ENCODE data around the gene ROCK1. TPM values are rescaled to one million over a fixed set of nuclear protein-coding genes. Genes with fewer than 3 reads are reported as not detected.
A peak's percentile ranks its signal among the peaks of the same experiment; 100 is the strongest.

The ROCK1 gene
- total and polyA plus RNA-seq, 9 of the 15 experiments (the other 6 are each of a cell fraction or from before 2014, with no cell fraction given) = 7.4 to 28.6 (median 17.7) TPM

DNA sequence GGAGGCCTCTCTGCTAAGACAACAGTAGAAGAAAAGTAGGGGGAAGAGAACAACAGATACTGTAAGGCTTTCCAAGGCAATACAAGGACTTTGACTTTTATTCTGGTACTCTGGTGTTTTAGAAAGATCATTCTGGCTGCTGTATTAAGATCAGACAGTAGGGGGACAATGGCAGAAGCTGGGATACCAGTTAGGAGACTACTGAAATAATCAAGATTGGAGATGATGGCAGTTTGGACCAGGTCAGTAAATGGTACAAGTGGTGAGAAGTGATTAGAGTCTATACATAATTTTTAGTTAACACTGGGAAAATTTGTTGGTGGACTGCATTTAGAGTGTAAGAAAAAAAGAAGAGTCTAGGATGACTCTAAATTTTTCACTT is 139.7 kb downstream of the ROCK1 start:
- Histone ChIP-seq H3K4me3 (no peak overlapping the region), H3K9me1 (ENCODE audit: control insufficient read depth, insufficient read depth, low read length) (no peaks in the 10 kb centered on the region), H3K27ac (ENCODE audit: extremely low read depth, low read depth, low read length) (no peak overlapping the region), H3K4me2 (ENCODE audit: insufficient read depth, low read length) (no peak overlapping the region), H4K20me1 (replicated peaks; ENCODE audit: control insufficient read depth, insufficient read depth, low read length) (no peaks in the 10 kb centered on the region; the same call in 1 of the 2 replicates), H3K9me3 (replicated peaks; ENCODE audit: control insufficient read depth, insufficient read depth, low read depth, low read length) (no peaks in the 10 kb centered on the region), H3K79me2 (ENCODE audit: control insufficient read depth, insufficient read depth, low read length) (no peaks in the 10 kb centered on the region), H3K36me3 (ENCODE audit: control insufficient read depth, insufficient read depth, low read length) (peaks cover 10% of the 10 kb centered on the region; the same call in 2 of the 3 replicates), H3K4me1 (replicated peaks in 1 of 2; ENCODE audit: control insufficient read depth in 2 of 2, insufficient read depth in 2 of 2, low read length in 2 of 2) (no peaks in the 10 kb centered on the region), H3K27me3 (ENCODE audit: control insufficient read depth in 2 of 2, insufficient read depth in 2 of 2, low read length in 2 of 2) (no peaks in the 10 kb centered on the region), H2AFZ (ENCODE audit: low read depth, low read length) (no peak overlapping the region), H3K9ac (ENCODE audit: insufficient read depth in 1 of 2, low read depth in 2 of 2, low read length in 2 of 2) (no peak overlapping the region)
- POLR2A ChIA-PET = no interaction called here
- BruUV-seq (replicated peaks) = no TSS peak
- intact Hi-C loops (cut with micrococcal nuclease) (loop anchor here (10.0 kb wide), 2 partner anchors 163 to 213 kb away; no protein-coding TSS in a partner anchor), in situ Hi-C loops (cut with MboI) (no loop called here)
- ATAC-seq (peak; percentile 80), DNase-seq (ENCODE audit: extremely low read depth in 1 of 4, low spot score in 3 of 4) (peak; percentile 15 to 25 (median 22)), FAIRE-seq (no peak)
- CTCF ChIA-PET (ENCODE audit: low intra/inter-chr PET ratio) = no interaction called here
- TF ChIP-seq, protein P1, sequence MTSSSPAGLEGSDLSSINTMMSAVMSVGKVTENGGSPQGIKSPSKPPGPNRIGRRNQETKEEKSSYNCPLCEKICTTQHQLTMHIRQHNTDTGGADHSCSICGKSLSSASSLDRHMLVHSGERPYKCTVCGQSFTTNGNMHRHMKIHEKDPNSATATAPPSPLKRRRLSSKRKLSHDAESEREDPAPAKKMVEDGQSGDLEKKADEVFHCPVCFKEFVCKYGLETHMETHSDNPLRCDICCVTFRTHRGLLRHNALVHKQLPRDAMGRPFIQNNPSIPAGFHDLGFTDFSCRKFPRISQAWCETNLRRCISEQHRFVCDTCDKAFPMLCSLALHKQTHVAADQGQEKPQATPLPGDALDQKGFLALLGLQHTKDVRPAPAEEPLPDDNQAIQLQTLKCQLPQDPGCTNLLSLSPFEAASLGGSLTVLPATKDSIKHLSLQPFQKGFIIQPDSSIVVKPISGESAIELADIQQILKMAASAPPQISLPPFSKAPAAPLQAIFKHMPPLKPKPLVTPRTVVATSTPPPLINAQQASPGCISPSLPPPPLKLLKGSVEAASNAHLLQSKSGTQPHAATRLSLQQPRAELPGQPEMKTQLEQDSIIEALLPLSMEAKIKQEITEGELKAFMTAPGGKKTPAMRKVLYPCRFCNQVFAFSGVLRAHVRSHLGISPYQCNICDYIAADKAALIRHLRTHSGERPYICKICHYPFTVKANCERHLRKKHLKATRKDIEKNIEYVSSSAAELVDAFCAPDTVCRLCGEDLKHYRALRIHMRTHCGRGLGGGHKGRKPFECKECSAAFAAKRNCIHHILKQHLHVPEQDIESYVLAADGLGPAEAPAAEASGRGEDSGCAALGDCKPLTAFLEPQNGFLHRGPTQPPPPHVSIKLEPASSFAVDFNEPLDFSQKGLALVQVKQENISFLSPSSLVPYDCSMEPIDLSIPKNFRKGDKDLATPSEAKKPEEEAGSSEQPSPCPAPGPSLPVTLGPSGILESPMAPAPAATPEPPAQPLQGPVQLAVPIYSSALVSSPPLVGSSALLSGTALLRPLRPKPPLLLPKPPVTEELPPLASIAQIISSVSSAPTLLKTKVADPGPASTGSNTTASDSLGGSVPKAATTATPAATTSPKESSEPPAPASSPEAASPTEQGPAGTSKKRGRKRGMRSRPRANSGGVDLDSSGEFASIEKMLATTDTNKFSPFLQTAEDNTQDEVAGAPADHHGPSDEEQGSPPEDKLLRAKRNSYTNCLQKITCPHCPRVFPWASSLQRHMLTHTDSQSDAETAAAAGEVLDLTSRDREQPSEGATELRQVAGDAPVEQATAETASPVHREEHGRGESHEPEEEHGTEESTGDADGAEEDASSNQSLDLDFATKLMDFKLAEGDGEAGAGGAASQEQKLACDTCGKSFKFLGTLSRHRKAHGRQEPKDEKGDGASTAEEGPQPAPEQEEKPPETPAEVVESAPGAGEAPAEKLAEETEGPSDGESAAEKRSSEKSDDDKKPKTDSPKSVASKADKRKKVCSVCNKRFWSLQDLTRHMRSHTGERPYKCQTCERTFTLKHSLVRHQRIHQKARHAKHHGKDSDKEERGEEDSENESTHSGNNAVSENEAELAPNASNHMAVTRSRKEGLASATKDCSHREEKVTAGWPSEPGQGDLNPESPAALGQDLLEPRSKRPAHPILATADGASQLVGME (CRISPR knock-in tag; IDR thresholded peaks at IDR 0.05) = no peak
- TF ChIP-seq HLTF (IDR thresholded peaks at IDR 0.05) (no peak), TAF7 (tag; IDR thresholded peaks at IDR 0.05) (no peak), BACH1 (tag; IDR thresholded peaks at IDR 0.05) (no peak), SP1 (CRISPR knock-in tag; IDR thresholded peaks at IDR 0.05) (no peak), RAD21 (CRISPR knock-in tag; conservative IDR thresholded peaks at IDR 0.05 in 1 of 2, IDR thresholded peaks at IDR 0.05 in 1 of 2) (peak in 1 of 2 experiments; percentile 11; a peak in 1 of 4 replicates), NRF1 (conservative IDR thresholded peaks at IDR 0.05 in 1 of 2, IDR thresholded peaks at IDR 0.05 in 1 of 2) (no peak), TGIF2 (CRISPR knock-in tag; IDR thresholded peaks at IDR 0.05) (no peak)
- TF ChIP-seq, protein P2, sequence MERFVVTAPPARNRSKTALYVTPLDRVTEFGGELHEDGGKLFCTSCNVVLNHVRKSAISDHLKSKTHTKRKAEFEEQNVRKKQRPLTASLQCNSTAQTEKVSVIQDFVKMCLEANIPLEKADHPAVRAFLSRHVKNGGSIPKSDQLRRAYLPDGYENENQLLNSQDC (CRISPR knock-in tag; IDR thresholded peaks at IDR 0.05) = no peak
- TF ChIP-seq, protein P3, sequence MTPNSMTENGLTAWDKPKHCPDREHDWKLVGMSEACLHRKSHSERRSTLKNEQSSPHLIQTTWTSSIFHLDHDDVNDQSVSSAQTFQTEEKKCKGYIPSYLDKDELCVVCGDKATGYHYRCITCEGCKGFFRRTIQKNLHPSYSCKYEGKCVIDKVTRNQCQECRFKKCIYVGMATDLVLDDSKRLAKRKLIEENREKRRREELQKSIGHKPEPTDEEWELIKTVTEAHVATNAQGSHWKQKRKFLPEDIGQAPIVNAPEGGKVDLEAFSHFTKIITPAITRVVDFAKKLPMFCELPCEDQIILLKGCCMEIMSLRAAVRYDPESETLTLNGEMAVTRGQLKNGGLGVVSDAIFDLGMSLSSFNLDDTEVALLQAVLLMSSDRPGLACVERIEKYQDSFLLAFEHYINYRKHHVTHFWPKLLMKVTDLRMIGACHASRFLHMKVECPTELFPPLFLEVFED (CRISPR knock-in tag; conservative IDR thresholded peaks at IDR 0.05) = no peak
- TF ChIP-seq, protein P4, sequence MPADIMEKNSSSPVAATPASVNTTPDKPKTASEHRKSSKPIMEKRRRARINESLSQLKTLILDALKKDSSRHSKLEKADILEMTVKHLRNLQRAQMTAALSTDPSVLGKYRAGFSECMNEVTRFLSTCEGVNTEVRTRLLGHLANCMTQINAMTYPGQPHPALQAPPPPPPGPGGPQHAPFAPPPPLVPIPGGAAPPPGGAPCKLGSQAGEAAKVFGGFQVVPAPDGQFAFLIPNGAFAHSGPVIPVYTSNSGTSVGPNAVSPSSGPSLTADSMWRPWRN (IDR thresholded peaks at IDR 0.05; ENCODE audit: low read depth) = no peak
- TF ChIP-seq, protein P5, sequence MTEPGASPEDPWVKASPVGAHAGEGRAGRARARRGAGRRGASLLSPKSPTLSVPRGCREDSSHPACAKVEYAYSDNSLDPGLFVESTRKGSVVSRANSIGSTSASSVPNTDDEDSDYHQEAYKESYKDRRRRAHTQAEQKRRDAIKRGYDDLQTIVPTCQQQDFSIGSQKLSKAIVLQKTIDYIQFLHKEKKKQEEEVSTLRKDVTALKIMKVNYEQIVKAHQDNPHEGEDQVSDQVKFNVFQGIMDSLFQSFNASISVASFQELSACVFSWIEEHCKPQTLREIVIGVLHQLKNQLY (CRISPR knock-in tag; conservative IDR thresholded peaks at IDR 0.05) = no peak
